GM18526 (cell line): ENCODE measurements around the gene MDGA2.

Experiments
- POLR2A ChIP-seq: IDR thresholded peaks from 3 replicates; pipeline ENCODE4 v1.6.1; 2011; ENCODE audit not compliant: insufficient read length; ENCODE audit errors: extremely low read depth

Gene MDGA2

DNA sequence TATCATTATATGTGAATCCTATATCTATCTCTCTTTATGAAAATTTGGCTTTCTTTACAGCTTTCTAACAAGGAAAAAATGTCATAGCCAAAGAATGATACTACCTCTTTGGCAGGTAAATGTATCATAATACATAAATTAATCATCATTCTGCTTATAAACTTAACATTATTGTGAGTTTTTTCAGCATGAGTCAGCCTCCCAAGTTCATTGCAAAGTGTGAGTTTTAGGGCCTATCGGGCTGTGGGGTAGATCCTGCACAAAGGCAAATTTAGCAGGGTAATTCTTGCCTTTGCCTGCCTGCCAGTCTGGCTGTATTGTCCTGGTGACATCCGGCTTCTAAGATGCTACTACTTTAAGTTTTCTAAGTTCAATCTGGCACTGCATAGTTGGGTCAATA, 412.6 kb downstream of the MDGA2 start:
- TF ChIP-seq POLR2A, result no peak

DNA sequence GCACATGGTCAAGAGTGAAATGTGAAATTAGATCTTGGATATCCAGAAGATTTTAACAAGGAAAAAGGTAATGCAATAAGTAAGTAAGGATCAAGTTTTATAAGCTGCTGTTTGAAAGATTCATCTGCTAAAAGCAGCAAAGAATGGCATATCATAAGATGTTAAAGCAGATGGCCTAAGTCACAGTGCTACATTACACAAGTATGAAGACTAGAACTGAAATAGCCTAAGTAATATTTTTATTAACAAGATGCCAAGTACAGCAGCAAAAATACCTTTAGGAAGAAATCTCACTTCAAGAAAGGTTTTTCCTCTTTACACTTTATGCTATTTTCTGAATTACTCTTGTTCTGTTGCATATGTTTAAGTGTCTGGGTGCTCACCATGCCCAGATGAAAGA, 414.1 kb downstream of the MDGA2 start:
- no peak for TF ChIP-seq POLR2A

DNA sequence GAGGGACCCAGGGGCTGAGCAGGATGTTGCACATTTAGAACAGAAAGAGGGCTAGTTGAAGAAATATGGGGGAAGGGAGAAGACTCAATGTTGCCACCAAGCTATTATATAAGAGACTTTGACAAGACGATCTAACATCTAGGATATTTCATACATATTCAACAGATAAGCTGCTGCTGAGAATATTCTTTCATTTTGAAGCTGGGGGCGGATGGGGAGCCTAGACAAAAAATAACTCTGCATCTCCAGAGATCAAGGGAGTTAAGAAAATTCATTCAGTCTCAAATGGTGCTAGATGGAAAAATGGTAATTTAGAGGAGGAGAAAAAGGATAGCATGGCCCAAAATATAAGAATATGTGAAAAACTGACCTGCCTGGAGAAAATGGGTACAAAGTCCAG, 415.6 kb downstream of the MDGA2 start:
- no peak for TF ChIP-seq POLR2A

DNA sequence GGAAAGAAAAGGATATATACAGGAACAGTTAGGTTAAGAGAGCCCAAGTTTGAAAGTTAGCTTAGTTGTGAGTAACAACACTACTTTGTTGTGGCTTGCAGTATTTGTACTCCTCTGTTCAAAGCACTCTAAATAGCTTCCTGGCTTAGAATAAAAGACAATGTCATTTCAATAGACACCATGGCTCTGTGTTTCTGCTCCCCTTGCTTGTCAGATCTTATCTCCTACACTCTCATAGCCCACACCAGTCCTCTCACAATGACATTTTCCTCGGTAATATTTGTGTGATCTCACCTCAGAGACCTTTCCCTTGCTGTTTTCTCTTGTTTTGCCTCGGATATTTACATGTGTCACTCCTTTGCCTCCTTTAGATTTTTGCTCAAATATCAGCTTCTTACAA, 418.4 kb downstream of the MDGA2 start:
- TF ChIP-seq POLR2A, result no peak

DNA sequence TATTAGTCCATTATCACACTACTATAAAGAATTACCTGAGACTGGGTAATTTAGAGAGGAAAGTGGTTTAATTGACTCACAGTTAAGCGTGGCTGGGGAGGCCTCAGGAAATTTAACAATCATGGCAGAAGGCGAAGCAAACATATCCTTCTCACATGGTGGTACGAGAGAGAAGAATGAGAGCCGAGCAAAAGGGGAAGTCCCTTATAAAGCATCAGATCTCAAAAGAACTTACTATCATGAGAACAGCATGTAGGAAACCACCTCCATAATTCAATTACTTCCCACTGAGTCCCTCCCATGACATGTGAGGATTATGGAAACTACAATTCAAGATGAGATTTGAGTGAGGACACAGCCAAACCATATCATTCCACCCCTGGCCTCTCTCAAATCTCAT, 422.6 kb downstream of the MDGA2 start:
- no peak for TF ChIP-seq POLR2A

DNA sequence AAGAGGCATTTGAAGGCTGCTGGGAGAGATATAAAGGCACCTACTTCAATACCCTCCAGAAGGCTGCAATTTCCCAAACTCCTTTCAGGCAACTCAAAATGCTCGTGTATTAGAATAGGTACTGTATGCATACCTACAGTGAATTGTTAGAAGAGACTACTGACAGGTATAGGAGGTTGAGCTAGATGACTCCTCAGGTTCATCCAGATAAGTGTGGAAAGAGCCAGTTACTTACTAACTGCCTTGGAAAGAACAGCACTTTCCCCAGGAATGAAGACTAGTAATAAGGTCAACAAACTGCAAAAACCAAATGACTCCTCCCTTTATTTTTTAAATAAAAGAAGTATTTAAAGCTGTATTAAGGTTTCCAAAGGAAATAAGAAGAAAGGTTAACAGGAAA, 429.0 kb downstream of the MDGA2 start:
- no peak for TF ChIP-seq POLR2A

DNA sequence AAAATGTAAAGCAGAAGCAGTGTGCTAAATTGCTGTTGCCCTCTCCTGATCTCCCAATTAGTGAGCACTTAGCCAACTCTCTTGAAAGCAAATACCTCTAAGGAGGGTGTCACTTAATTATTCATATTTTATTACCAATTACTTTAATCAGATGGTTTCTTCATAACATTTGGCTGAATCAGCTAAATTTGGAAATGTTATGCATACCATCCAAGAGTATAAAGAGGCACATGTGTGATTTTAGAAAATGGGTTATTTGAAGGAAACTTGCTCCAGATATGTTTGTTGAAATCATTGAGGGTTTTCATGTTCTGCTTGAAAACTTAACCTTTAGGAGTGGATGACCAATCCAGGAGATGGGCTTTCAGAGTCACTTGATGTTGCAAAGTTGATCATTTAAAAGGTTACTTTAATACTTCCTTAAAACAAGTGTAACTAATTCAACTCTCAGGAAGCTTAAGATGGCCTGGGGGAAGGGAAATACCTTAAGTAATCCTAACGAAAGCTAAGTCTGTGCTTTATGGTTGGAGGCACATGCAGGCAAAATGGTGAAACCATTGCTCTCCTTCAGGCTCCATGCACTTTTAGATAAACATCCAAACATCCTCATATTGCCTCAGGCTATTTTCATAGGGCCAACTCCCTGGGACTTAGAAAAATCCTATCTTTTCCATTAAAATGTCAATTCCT, 434.5 kb downstream of the MDGA2 start:
- TF ChIP-seq POLR2A, result no peak

DNA sequence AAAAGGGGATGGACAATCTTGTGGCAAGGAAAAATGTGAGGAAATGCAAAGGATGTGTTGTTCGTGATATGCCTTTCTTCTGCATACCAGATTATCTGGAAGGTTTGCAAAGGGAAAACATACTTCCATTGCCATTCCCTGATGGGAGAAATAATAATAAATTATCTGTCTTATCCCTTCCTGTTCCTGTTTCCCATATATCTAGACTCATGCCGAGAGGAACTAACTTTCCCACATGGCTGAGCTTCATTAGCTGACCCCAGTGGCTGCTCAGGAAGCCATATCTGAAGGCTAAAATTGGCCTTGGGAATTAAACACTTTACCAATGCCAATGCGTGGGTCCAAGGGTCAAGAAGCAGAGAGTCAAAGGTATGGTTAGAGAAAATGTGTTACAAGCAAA, 439.8 kb downstream of the MDGA2 start:
- no peak for TF ChIP-seq POLR2A

DNA sequence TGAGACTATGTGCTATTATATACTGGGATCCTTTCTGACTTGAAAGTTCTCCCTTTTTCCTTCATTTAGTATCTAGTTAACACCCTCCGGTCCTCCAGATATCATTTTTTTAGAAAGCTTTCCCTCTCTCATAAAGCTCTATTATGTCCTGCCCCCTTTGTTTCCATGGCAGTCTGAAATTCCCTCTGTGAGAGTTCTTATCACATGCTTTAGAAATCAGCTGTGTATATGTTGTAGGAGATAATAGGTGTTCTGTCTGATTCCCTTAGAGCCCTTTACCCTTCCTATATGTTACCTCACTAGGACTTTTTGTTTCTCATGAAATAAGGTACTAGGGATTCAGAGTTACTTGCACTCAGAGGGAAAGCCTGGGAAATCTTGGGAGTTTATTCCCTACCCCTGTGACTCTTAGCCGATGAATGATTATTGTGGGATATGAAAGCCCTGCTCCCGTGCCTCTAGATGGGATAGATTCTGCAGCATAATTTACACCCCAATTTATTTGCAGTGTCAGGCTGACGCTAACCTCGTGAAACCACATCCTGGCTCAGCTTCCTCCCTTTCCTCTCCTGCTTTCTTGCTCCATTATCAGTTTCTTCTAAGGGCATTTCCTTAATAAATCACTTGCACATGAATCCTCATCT, 448.4 kb downstream of the MDGA2 start:
- TF ChIP-seq POLR2A, result no peak

DNA sequence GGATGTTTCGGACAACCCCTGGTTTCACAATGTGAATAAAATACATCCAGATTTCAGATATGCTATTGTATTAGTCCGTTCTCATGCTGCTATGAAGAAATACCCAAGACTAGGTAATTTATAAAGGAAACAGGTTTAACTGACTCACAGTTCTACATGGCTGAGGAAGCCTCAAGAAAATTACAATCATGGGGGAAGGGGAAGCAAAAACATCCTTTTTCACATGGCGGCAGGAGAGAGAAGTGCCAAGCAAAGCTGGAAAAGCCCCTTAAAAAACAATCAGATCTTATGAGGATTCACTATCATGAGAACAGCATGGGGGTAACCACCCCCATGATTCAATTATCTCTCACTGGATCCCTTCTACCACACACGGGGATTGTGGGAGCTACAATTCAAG, 451.7 kb downstream of the MDGA2 start:
- TF ChIP-seq POLR2A, result no peak

DNA sequence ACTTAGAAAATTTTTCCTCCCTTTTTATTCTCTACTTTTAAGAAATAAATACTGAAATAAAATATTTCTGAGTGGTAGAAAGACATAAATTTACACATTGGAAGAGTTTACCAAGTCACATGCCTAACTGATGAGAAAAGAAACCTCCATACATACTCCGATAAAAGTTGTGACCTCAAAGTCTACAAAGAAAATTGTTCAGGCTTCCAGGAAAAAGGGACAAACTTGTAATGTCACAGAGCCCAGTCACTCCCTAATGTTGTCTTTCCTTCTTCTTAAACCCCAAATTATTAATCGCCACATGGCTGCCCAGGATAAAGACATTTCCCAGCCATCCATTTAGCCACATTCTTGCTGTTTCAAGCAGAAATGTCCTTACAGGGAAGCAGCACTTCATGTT, 455.3 kb downstream of the MDGA2 start:
- TF ChIP-seq POLR2A, result no peak

DNA sequence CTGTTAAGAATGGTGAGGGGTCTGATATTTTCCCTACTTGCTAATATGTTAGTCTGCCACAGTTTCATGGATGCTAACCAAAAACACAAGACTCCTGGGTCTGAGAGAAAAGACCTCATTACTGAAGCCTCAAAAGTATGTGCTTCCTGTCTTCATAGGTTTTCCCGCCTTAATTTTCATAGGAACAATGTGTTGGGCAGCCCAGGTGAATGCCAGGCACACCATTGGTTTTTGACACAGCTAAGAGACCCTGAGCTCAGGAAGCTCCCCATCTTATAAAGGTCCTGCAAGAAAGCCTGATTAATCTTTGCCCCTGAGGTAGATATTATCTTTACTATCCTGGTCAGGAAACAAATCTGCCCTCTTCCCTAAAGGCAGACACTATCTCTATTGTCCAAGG, 464.1 kb downstream of the MDGA2 start:
- no peak for TF ChIP-seq POLR2A

DNA sequence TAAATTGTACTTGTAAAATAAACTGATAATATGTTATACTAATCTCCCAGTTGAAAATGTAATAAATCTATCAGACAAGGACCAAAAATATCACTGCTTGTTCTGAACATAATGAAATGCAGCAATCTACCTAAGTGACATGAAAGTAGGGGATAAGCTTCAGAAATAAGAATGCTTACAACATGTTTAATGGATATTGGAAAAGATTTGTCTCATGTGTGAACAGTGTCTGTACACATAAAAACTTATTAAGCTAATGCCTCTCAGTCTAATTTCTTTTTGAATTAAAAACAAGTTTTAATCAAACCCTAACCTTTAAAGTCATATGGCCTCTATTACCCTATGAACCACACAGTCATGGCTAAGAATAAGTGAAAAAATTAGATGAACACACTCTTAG, 465.3 kb downstream of the MDGA2 start:
- TF ChIP-seq POLR2A, result no peak

DNA sequence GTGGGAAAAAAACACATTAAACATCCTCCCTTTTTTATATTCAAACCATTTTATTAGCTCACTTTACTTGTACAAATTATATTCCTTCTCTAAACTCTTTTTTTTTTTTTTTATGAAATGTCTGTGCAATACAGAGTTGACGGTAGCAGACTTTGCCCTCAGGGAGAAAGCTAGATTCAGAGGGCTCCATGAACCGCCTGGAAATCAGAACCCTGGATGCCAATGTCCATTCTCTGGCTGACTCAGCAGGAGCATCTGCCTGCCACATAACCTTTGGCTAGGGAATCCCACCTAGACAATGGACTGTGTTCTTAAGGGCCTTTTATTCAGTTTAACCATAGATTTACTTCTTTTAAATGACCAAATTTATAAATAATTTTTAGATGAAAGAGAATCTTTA, 467.0 kb downstream of the MDGA2 start:
- TF ChIP-seq POLR2A, result no peak

DNA sequence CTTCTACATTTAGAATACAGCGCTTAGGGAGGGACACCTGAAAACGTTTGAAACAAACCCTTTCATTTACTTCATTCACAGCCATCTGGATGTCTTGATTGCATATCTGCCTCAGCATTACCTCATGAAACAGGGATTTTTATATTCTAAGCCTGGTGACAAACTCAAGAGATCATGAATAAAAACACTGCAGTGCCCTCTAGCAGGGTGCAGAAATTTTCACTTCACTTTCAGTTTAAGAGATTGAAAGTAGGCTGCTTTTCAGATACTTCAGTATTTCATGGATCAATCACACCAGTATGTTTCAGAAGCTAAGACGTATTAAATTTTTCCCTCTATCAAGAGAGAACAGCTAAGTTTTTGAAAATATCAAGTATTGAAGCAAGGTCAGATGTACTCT, 467.8 kb downstream of the MDGA2 start:
- TF ChIP-seq POLR2A, result no peak

DNA sequence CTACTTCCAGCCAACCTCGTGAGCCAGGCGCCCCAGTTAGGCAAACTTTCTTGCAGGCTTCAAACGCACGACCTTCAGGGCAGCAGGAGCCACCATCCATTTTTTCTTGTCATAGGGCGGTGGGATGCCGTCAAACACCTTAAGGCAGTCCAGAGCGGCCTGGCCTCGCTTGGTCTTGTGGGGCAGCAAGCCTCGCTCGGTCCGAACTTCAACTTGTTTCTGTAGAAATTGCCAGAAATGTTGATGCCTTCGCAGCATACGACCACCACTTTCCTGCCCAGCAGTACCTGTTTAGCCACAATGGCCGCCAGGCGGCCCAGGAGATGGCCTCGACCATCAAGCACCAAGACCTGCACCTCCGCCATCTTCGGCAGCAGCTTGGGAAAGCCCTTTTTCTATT, 474.7 kb downstream of the MDGA2 start:
- TF ChIP-seq POLR2A, result no peak

DNA sequence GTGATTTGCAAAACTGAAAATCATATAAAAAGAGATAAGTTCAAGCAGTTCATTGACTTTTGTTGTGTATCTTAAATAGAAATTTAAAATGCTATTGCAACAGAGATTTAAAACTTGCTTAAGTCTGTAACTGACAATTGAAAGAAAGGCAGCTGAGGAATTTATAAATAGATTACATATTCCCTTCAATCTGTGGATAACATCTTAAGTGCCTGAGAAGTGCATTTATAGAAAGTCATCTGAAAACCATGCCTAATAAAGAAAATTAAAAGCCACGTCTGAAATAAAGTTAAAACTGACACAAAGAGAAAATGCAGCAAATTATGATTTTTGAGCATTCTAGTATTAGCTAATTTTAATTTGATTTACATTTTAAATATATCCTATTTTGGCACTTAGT, 479.8 kb downstream of the MDGA2 start:
- no peak for TF ChIP-seq POLR2A
